ENCODE results near the gene SDK1.

DNA sequence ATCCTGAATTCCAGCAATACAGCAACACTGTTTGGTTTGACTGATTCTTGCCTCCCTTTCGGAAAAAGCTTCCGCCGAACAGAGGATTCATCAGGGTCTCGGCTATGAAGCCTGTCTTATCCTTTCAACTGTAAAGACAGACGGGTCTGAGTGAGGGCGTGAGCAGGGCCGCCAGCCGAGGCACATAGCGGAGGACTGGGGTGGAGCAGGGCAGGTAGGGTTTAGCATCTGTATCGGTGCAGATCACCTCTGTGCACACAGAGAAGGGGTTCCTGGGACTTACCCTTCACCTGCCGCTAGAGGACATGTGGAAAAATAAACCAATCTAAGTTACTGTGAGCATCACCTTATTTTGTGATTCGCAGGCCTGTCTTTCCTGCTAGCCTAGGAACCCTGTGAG is 724.2 kb downstream of the SDK1 start:
- TF ChIP-seq SIX5 (IDR thresholded peaks at IDR 0.05; ENCODE audit: low read depth, low read length, severe bottlenecking) = no peak
- TF ChIP-seq, protein P1, sequence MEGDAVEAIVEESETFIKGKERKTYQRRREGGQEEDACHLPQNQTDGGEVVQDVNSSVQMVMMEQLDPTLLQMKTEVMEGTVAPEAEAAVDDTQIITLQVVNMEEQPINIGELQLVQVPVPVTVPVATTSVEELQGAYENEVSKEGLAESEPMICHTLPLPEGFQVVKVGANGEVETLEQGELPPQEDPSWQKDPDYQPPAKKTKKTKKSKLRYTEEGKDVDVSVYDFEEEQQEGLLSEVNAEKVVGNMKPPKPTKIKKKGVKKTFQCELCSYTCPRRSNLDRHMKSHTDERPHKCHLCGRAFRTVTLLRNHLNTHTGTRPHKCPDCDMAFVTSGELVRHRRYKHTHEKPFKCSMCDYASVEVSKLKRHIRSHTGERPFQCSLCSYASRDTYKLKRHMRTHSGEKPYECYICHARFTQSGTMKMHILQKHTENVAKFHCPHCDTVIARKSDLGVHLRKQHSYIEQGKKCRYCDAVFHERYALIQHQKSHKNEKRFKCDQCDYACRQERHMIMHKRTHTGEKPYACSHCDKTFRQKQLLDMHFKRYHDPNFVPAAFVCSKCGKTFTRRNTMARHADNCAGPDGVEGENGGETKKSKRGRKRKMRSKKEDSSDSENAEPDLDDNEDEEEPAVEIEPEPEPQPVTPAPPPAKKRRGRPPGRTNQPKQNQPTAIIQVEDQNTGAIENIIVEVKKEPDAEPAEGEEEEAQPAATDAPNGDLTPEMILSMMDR (IDR thresholded peaks at IDR 0.05 in 2 of 3, conservative IDR thresholded peaks at IDR 0.05 in 1 of 3; ENCODE audit: control insufficient read depth in 2 of 3, extremely low read depth in 1 of 3, insufficient read depth in 1 of 3, low read depth in 3 of 3, low read length in 3 of 3) = no peak
- TF ChIP-seq POLR2AphosphoS2 (IDR thresholded peaks at IDR 0.05; ENCODE audit: low read depth, low read length) = no peak
- no peak for TF ChIP-seq SREBF1 (IDR thresholded peaks at IDR 0.05; ENCODE audit: low read length)
- TF ChIP-seq POLR2A (IDR thresholded peaks at IDR 0.05; ENCODE audit: low read depth, low read length) = no peak
- no peak for TF ChIP-seq TAF1 (IDR thresholded peaks at IDR 0.05; ENCODE audit: borderline replicate concordance, low read depth, low read length)

Measured in GM12878 (cell line).